GM18508 (cell line): Measurements from ENCODE around the gene HSPB6.
"Not testable (repeated sequence)": the region's sequence is repeated elsewhere in the genome, so short reads cannot be mapped to it uniquely, and the experiment has no call there.

Source experiments
- ATAC-seq: cut with Tn5 transposase; IDR thresholded peaks from one replicate; pipeline ENCODE4 v1.9.1; 2021; ENCODE audit warnings: moderate number of reproducible peaks; ENCODE audit not compliant: insufficient read depth, unreplicated experiment

Gene HSPB6

GRCh38 chr19:35786299-35787160, 29.7 kb upstream of the HSPB6 start:
- no peak for ATAC-seq

GRCh38 chr19:35785339-35785627, 28.5 kb upstream of the HSPB6 start:
- no peak for ATAC-seq

- no peak for ATAC-seq
Measured at GRCh38 chr19:35784503-35785338, 27.9 kb upstream of the HSPB6 start.

DNA sequence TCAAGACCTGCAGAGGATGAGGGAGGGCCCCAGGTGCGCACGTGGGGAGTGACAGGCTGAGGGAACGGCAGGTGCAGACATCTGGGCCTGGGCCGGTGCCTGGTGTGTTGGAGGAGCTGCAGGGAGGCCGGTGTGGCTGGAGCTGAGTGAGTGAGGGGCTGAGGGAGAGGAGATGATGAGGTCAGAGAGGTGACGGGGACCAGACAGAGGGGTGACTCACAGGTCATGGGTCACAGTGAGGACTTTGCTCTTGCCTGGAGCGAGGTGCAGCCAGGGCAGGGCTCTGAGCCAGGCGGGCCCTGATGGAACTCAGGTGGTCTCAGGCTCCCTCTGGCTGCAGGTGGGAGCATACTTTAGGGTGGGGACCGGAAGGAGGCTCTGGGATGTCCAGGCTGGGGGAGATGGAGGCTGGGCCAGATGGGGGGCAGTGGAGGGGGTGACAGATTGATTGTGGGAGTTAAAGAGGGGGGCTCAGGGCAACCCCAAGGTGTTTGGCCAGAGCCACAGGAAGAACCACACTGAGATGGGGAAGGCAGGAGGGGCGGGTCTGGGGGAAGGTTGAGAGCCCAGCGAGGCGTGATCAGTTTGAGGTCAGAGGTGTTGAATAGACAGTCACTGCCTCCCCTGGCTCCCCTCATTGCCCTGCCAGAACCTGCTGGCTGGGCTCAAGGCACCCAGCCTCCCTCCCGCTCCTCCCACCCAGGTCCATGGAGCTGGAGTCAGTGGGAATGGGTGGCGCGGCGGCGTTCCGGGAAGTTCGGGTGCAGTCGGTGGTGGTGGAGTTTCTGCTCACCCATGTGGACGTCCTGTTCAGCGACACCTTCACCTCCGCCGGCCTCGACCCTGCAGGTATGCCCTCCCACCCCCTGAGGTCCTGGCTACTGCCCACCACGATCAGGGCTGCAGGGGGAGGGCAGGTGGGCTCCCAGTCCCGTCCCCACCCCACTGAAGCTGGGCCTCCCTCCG, 26.9 kb upstream of the HSPB6 start:
- no peak for ATAC-seq

- ATAC-seq: no peak
Measured at GRCh38 chr19:35782589-35782988, 25.8 kb upstream of the HSPB6 start.

- ATAC-seq: no peak
Measured at GRCh38 chr19:35781650-35782049, 24.8 kb upstream of the HSPB6 start.

DNA sequence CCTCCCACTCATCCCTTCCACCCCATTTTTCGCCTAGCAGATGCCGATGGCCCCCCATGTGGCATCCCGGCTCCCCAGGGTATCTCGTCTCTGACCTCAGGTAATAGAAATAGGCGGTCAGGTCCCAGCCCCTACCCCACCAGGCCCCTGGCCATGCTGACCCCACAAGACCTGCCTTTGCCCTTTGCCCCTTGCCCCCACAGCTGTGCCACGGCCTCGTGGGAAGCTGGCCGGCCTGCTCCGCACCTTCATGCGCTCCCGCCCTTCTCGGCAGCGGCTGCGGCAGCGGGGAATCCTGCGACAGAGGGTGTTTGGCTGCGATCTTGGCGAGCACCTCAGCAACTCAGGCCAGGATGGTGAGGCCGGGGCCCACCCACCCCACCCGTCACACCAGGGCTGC, 23.9 kb upstream of the HSPB6 start:
- no peak for ATAC-seq

GRCh38 chr19:35780058-35780457, 23.2 kb upstream of the HSPB6 start:
- ATAC-seq: no peak

DNA sequence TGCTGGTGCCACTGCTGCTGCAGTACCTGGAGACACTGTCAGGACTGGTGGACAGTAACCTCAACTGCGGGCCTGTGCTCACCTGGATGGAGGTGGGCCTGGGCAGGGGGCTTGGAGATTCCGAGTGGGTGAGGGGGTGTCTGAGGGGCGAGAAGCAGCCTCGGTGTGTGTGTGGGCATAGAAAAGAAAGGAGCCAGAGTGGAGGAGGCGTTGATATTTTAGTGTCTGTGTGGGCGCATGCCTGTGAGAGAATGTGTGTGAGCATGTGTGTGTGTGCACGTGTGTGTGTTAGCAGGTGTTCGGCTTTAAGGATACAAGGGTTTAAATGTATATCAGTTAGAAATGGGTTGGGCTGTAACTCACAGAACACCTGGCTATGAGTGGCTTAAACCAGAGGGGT, 22.2 kb upstream of the HSPB6 start:
- no peak for ATAC-seq

DNA sequence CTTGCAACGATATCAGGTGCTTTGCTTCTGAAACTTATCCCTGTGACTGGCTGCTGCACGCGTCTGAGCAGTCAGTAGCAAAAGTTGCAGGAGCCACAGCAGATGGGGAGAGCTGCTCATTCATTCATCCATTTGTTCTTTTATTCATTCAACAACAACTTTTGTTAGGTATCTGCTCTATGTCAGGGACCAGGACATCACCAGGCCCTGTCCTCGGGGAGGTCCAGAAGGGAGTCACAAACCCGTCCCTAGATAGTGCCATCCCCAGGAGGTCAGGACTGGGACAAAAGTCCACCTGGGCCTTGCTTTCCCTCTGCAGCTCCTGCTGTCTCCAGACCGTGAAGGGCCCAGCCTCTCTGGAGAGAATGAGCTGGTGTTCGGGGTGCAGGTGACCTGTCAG, 21.1 kb upstream of the HSPB6 start:
- no peak for ATAC-seq

DNA sequence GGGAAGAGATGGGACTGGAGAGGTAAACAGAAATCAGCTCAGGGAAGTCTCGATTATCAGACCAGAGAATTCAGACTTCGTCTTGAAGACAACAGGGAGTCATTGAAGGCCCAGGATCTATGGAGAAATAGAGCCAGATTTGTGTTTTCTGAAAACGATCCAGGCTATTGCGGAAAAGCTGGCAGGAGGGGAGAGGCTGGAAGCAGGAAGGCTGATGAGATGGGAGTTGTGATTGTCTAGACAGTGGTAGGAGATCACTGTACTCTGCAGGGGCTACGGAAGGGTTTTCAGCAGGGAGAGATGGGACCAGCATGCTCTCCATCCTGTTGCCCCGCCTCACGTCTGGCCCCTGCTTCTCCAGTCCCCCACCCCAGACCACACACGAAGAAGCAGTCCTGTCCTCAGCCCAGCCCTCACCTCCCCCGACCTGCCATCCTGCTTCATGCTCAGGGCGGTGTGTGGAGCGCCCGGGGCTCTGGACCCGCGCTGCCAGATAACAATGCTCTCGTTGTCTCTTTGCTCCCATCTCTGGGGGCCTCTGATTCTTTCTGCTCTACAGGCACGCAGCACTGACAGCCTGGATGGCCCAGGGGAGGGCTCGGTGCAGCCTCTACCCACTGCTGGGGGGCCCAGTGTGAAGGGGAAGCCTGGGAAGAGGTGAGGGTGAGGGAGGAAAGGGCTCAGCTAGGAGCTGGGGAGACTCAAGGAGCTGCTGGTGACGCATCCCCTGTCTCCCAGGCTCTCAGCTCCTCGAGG, 20.4 kb upstream of the HSPB6 start:
- ATAC-seq: no peak

GRCh38 chr19:35776102-35776788, 19.4 kb upstream of the HSPB6 start:
- ATAC-seq: no peak

- ATAC-seq: peak; percentile 65
Measured at GRCh38 chr19:35775298-35776101, 18.7 kb upstream of the HSPB6 start, which contains the start of gene ARHGAP33. Gene ARHGAP33, plus strand, starts transcription at chr19:35775564. Its CDS starts 95 bp downstream, at chr19:35775659.

DNA sequence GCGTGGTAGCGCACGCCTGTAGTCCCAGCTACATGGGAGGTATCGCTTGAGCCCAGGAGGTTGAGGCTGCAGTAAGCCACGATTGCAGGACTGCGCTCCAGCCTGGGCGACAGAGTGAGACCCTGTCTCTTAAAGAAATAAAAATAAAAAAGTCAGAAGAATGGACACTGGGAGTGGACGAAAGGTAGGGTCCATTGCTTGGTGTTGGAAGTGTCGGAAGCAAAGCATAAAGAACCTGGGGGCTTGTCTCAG, 18.1 kb upstream of the HSPB6 start:
- no peak for ATAC-seq

- ATAC-seq: no peak
Measured at GRCh38 chr19:35774274-35775045, 17.6 kb upstream of the HSPB6 start.

DNA sequence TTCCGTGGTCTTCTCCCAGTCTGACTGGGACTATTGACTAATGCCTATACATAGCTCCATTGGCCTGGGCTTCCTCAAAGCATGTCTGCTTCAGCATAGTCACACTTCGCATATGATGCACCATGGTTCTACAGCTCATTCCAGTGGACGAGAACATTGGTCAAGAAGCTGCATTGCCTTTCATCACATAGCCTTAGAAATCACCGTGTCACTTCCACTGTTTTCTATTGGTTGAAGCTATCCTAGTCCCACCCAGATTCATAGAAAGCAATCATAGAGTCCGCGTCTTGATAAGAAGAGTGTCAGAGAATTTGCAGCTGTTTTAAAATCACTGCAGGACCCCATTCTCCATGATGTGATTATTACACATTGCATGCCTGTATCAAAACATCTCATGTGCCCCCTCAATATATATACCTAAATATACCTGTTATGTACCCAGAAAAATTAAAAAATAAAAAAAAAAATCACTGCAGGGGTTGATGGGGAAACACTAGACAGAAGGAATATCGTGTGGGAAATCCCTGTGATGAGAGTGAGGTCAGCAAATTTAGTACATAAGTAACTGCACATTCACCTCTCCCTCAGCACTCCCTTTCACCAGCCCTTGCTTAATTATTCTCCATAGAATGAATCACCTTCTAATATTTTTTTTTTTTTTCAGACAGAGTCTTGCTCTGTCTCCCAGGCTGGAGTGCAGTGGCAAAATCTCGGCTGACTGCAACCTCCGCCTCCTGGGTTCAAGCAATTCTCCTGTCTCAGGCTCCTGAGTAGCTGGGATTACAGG, 16.4 kb upstream of the HSPB6 start:
- ATAC-seq: no peak

GRCh38 chr19:35772362-35772761, 15.5 kb upstream of the HSPB6 start:
- not testable (repeated sequence) for ATAC-seq
